Stimulated activated CD4-positive, alpha-beta T cell treated with anti-CD3 and anti-CD28 coated beads, Interleukin-4, amount 100 ng/mL, for 1 hour (primary cell): Measurements from ENCODE around the gene LRRC74B.
"Not testable (repeated sequence)": the region's sequence is repeated elsewhere in the genome, so short reads cannot be mapped to it uniquely, and the experiment has no call there.

Experiments used
- DNase-seq: peaks from one replicate; pipeline ENCODE4 v3.0.0-alpha.2; 2020

Gene LRRC74B

DNA sequence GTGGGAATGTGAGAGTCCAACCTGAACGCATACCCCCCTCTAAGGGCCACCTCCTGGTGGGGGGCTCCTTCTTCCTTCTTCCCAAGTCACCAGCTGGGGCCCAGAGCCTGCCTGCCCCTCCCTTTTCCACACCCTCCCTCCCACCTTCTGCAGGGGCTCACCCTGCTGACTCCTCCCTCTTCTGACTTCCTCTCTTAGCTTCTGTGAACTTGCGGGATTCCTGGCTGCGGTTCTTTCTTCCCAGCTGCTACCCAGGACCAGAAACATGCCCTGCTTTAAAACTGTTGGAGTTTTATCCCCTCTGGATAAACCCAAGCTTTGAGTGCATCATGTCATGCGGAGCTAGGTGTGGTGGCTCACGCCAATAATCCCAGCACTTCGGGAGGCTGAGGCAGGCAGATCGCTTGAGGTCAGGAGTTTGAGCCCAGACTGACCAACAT, 10.2 kb downstream of the LRRC74B start:
- DNase-seq, result no peak

DNA sequence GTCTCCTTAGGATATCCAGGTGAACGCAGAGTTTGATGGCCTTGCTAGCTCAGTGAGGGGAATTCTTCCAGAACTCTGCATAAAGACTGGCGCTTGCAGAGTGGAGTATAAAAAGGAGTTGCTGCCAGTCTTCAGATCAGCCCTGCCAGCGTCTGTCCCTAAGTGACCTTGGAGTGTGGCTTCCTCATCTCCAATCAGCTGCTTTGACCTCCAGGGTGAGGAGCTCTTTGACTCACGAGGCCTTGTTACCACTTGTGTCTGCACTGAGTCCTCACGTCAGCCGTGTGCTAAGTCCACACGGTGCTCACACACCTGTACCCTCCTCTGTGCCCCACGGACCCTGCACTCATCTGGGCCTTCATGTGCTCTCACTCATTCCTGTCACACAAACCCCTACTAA, 14.6 kb downstream of the LRRC74B start:
- not testable (repeated sequence) for DNase-seq

DNA sequence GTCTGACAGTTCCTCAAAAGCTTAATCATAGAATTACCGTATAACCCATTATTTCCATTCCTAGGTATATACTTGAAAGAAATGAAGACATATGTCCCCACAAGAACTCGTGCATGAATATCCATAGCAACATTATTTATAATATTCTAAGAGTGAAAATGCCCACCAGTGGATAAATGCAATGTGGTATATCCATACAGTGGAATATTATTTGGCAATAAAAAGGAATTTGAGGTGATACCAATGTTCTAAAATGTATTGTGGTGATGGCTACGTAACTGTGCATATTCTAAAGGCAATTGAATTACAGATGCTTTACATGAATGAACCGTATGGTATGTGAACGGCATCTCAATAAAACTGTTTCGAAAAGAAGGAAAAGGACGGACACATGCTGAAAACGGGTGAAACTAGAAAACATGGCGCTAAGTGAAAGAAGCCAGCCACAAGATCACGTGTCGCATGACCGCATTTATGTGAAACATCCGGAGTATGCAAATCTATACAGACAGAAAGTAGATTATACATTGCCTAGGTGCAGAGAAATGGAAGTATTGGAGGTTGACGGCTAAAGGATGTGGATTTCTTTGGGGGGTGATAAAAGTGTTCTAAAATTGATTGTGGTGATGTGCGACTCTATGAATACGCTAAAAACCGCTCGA, 16.0 kb downstream of the LRRC74B start:
- not testable (repeated sequence) for DNase-seq

DNA sequence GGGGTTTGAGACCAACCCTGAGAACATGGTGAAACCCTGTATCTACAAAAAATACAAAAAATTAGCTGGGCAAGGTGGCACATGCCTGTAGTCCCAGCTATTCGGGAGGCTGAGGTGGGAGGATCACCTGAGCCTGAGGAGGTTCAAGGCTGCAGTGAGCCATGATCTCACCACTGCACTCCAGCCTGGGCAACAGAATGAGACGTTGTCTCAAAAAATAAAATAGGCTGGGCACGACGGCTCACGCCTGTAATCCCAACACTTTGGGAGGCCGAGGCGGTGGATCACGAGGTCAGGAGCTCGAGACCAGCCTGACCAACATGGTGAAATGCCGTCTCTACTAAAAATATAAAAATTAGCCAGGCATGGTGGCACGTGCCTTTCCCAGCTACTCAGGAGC, 18.7 kb downstream of the LRRC74B start:
- DNase-seq, result not testable (repeated sequence)

DNA sequence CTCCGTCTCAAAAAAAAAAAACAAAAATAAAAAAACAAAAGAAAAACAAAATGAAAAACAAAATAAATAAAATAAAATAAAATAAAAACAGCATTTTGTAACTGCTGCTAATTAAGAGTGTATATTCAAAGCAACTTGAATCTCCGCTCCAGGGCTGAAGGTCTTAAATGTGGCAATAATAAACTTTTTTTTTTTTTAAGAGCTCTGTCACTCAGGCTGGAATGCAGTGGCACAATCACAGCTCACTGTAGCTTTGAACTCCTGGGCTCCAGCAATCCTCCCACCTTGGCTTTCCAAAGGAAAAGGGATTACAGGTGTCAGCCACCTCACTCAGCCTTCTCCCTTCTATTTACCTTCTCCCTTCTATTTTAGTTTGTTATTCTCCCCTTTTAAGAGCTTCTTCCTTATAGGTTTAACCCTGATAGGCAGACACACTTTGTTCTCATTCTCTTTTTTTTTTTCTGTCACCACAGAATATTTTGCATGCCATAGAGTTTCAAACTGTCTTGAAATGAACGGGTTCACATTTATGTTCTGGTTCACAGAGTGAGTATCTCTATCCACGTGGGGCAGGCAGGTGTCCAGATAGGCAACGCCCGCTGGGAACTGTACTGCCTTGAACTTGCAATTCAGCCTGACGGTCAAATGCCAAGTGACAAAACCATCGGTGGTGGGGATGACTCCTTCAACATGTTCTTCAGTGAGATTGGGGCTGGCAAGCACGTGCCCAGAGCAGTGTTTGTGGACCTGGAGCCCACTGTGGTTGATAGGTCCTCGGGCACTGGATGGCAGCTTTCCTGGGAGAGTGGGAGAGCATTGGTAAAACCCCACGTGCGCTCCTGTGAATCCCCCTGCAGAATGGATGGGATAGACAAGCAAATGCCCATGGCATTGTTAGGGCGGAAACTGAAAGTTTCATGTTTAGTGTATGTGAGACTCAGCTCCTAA, 19.4 kb downstream of the LRRC74B start:
- DNase-seq, result no peak

DNA sequence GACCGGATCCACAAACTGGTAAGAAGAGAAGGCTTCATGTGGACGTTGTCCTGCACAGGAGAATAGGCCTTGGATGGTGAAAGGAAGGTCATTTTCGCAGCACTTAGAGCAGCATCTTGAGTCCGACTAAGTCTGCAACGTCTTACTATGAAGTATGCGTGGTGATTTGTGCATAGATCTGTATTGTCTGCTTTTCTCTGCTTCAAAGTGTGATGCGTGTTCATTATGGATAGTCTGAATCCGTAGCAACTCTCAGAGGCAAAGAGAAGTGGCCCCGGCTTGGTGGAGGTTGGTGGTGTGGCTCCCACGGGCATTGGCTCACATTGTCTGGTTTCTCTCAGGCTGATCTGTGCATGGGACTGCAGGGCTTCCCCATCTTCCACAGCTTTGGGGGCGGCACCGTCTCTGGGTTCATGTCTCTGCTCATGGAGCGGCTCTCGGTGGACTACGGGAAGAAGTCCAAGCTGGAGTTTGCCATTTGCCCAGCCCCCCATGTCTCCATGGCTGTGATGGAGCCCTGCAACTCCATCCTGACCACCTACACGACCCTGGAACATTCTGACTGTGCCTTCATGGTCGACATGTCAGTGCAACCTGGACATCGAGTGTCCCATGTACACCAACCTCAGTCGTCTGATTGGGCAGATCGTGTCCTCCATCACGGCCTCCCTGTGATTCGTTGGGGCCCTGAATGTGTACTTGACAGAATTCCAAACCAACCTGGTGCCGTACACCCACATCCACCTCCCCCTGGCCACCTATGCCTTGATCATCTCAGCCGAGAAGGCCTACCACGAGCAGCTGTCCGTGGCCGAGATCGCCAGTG, 21.5 kb downstream of the LRRC74B start:
- no peak for DNase-seq

DNA sequence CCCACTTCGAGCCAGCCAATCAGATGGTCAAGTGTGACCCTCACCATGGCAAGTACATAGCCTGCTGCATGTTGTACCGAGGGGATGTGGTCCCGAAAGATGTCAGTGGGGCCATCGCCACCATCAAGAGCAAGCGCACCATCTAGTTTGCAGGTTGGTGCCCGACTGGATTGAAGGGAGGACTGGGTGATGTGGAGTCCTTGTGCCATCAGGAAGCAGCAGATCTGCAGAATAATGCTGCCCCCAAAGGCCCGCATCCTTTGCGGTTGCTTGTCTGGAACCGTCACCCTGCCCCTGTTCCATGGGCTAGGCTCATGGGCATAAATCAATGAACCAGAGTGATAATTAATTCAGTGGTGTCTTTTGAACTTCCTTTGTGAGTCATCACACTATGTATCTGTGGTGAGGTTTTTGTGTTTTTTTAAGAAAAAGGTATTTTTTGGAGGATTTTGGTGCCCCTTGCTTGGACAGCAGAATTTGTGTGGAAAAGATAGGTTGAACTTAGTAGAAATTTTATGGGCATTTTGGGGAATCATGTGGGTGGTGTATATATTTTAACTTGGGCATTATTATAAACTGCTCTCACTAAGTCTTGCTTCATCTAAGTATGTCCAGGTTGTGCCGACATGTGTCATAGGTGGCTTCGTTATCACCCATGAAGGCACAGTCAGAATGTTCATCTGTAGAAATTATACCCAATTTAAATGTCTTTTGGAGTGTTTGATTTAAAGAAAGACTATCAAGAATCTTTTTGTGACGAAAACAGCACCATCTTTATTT, 22.3 kb downstream of the LRRC74B start:
- no peak for DNase-seq

DNA sequence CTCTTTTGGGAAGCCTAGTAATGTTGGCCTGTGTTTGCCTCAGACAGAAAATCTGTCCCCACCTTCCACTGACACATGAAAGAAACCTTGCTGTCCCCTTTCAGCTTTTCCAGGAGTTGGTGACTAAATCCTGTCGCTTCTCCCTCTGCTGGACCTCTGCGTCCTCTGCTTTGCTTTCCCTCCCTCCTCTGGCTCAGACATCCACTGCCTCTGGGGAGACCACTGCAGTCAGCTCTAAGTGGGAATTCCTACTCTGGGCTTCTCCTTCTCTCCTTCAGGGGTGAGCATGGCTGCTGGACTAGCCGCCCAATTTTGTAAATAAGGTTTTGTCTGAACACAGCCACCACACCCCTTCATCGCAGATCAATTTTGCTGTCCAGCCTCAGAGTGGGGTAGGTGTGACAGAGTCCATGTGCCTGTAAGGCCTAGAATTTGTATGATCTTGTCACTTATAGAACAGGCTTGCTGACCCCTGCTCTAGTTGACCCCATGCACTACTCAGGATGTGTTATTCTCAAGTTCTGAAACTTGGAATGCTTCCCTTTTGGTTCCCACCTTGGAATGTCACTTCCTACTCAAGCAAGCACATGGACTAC, 23.0 kb downstream of the LRRC74B start:
- no peak for DNase-seq

DNA sequence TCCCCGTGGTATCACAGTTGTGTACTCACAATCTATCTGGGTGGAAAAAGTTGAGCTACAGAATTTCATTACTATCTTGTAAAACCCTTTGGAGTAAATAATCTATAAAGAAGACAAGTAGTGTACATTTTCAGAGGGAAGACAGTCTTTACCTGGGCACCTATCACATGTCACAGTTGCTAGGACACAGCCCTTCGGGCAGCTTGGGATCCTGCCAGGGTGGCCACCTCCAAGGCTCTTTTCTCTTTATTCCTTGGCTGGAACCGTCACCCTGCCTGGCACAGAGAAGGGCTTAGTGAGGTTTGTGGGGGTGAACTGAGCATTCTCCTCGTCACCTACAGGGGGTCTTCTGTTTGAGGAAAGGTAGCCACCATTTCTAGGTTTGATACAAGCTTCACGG, 23.6 kb downstream of the LRRC74B start:
- DNase-seq, result no peak

DNA sequence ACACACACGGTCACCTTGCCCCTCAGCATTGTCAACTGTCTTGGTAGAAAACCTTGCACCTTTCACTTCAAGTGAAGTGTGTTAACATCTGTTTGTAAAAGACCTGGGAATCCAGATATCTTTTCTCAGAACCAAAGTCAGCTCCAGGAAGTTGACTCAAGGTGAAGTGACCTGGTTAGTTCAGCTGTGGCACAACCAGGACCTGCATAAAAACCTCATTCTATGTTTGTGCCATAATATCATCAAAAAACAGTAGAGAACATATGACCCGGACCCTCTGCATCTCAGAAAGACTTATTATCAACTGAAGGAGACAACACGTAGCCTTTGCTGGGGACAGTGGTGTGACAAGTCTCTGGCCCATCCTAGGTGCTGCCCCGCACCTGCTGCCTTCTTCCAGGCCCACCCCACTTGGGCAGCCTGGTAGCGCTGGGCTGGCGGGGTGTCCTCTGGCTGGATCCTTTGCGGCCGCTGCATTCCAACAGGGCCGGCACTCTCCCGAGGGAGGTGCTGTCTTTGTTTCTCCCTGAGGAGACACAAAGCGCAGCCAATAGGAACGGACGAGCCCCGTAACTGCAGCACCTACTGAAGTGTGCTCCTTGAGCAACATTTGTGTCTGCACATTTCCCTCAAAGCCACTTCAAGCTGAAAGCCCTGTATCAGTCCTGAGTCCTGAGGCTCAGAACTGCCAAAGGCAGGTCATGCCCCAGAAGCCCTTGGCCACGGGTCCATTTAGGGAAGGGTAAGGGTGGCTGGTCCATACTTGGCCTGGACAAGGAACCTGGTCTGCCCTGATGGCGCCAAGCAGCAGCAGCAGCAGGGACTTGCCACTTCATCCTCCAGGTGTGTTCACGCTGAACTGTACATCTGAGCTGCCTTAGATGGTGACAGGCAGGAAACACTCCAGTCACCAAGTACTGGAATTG, 25.2 kb downstream of the LRRC74B start:
- no peak for DNase-seq

DNA sequence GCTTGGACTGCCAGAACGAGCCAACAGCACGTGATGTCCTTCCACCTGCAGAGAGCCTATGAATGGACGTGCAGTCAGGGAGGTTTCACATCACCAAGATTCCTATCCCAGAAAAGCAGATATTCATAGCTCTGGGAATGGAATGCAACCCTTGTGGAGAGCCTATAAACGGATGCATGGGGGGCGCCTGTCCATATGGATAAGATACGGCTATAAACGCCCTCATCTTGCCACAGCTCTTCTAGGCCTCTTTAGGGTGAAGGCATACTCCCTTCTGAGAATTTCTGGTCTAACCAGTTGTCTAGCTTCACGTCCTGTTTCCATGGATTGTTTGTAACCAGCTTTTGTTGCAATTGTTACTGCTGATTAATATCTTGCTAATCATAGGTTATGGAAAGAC, 26.1 kb downstream of the LRRC74B start:
- DNase-seq, result not testable (repeated sequence)

DNA sequence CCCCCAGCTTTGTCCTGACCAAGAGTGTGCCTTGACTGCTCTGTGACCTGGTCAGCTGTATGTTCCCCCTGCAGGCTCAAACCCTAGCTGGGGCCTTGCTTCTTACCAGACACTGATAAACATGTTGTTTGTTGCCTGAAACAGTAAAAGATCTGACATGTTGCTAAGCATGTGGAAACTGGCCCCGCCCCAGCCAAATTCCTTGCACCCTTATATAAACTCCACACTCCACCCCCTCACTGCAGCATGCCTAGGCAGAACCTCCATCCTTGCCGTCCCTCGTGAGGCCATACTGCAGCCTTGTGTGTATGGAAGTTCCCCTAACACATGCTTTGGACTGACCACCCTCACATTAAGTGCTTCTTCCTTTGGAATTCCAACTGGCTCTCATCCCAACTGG, 27.3 kb downstream of the LRRC74B start:
- DNase-seq, result no peak

DNA sequence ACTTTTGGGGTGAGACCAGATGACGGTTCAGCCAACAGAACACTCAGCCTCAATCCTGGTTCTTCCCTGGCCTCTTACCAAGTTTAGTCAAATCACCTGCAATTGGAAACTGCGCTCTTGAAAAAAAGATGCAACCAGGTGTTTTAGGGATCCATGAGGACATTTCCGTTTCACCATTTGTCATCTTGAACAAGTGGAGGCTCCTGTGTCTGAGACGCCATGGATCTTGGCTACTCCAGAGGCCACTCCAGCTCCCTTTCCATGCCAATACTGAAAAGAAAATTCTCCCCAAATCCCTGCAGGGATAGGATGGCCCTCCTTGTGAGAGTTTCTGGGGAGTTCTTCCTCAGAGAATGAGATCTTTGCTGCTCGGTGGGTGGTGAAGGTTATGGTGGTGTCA, 27.7 kb downstream of the LRRC74B start:
- no peak for DNase-seq

DNA sequence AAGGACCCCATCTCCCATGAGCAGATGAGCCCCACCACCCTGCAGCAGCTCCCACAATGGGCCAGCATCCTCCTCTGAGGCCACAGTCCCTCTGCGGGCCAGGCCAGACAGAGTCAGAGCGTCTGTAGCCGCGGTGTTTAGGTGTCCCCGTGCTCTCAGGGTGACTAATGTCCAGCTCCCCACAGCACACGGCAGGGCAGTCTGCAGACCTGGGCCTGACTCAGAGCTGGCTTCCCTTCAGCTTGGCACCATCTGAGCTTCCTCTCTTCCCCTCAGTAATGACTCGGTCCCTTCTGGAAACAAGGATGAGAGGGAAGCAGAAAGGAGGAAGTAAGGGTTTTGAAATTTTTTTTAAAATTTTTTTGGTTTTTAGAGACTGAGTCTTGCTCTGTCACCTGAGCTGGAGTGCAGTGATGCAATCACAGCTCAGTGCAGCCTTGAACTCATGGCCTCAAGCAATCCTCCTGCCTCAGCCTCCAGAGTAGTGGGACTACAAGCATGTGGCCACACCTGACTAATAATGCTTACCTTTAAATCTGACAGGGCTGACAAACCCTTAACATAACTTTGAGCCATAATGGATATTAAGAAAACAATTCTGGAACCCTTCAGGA, 28.5 kb downstream of the LRRC74B start:
- DNase-seq, result no peak

DNA sequence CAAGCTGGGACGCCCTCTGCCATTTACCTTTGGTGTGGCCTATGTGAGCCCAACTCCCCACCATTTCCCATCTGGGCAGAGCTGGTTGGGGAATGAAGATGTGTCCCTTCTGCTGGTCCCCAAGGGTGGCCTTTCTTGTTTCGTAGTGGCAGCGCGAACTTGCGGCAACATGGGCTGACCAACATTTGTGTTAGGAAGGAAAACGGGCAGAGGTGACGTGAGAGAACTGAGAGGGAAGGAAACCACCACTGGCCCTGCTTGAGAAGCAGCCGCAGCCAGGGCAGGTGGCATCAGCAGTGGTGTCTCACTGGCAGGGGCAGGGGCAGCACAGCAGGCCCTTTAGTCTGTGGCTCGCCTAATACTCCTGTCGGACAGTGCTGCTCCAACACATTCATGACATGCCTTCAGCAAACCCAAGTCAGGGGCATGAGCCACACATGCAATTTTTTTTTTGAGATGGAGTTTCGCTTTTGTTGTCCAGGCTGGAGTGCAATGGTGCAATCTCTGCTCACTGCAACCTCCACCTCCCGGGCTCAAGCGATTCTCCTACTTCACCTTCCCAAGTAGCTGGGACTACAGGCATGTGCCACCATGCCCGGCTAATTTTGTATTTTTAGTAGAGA, 29.9 kb downstream of the LRRC74B start:
- no peak for DNase-seq

DNA sequence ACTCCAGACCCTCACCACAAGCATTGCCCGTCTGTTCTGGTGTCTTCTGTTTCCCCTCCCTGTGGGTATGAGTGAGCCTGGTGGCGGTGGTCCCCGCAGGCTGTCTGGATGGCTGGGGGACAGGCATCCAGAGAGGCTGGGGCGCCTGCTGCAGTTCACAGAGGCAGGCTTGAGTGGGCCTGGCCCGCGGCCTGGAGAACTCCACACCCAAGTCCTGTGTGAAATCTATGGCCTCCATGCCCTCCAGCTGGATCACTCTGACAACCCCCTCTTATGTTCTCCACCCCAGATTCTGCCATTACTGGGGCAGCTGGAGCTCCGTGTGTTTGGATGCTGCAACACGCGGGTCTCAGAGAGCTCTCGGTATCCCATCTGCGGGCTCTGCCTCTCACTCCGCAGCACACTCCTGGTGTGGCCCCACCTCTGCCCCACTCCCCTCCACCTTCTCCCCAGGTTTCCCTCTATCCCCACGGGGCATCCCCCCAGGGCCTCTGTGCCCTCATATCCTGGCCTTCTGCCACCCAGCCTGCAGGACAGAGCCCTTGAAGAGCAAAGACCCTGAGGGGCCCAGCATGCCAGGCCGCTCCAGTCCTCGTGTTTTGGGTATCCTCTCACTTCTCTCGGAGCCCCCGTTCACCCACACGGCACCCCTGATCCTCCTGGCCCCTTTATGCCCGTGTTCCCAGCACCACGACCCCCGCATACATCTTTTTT, 31.3 kb downstream of the LRRC74B start:
- no peak for DNase-seq

DNA sequence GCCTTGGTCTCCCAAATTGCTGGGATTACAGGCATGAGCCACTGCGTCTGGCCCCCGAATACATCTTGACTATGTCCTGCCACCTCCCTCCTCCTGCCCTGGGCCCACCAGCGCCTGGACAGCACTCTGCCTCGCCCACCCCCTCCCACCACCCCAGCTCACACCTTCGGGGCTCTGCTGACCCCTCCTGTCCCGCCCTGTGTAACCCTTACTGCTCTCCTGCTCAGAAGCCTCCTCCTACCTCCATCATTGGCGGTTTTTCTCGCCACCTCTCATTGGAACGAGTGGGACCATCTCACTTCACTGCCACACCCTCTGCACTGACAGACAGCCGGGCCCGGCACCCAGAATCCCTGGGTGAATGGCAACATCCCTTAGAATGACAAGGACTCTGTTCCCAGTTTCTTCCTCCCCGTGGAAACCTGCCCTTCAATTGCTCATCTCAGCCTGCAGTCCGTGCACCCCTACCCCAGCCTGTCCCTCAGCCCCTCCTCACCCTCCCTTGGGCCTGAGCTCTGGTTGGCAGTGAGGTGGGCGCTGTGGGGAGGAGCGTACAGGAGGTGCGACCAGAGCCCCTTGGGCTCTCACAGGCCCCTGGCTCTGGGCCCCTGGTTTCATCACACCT, 32.2 kb downstream of the LRRC74B start:
- DNase-seq, result no peak

DNA sequence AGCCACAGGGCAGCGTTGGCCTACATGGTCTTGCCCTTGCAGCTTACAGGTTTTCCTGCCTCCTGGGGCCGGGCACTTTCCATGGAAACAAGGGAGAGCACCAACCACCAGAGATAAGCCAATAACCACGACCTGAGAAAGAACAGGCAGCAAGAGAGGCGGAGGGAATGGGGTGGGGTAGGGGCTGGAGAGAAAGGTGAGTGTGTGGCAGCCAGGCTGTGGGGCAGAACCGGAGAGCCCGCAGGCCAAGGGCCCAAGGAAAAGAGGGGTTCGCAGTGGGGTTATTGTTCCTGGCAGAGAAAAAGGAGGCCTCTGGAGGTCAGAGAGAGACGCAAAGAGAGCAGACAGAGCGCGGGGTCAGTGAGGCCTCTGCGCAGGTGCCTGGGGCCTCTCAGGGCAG, 33.2 kb downstream of the LRRC74B start:
- DNase-seq, result no peak

DNA sequence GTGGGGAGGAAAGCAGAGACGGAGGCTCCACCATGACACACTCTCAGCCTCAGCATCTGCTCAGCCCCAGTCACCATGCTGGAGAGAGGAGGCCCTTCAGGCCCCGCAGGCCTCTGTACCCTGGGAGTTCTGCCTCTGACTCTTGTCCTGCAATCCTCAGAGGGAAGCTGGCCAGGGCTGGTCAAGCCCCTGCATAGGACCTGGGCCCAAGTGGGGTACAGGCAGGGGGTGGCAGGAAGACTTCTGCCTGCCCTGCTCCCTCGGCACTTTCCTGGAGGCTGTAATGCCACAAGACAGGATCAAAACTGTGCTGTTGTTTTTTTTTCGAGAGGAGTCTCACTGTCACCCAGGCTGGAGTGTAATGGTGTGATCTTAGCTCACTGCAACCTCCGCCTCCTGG, 33.7 kb downstream of the LRRC74B start:
- no peak for DNase-seq
